ENCODE measurements around the gene NT5DC4.

Gene NT5DC4

GRCh38 chr2:112674229-112674628 lies 46.6 kb upstream of the NT5DC4 start:
- no peak overlapping the region for H3K4me2 ChIP-seq (ENCODE audit: low read length)
- TF ChIP-seq CTCF (IDR thresholded peaks at IDR 0.05; ENCODE audit: low read length) (no peak), EZH2 (IDR thresholded peaks at IDR 0.05; ENCODE audit: borderline replicate concordance, low read length) (no peak)
- no peak overlapping the region for H3K27ac ChIP-seq (ENCODE audit: low read depth, low read length, poor library complexity, severe bottlenecking)
- H3K4me1 ChIP-seq (ENCODE audit: insufficient read depth, low read length, severe bottlenecking) = no peaks in the 10 kb centered on the region
- H3K27me3 ChIP-seq (ENCODE audit: insufficient read depth, low read length) = no peaks in the 10 kb centered on the region
- no peaks in the 10 kb centered on the region for H3K9me2 ChIP-seq (ENCODE audit: low read depth, low read length)
- H3K9ac ChIP-seq (ENCODE audit: low read length) = no peak overlapping the region
- H4K20me1 ChIP-seq (ENCODE audit: insufficient read depth, low read length) = no peaks in the 10 kb centered on the region
- no peaks in the 10 kb centered on the region; the same call in 1 of the 2 replicates for H3K36me3 ChIP-seq (ENCODE audit: insufficient read depth, low read length)
- no peak overlapping the region for H2AFZ ChIP-seq (ENCODE audit: low read length)
- H3K4me3 ChIP-seq (ENCODE audit: low read depth, low read length, poor library complexity, severe bottlenecking) = no peak overlapping the region
- no peaks in the 10 kb centered on the region for H3F3A ChIP-seq (ENCODE audit: insufficient read depth, low read length)
- H3K9me3 ChIP-seq (ENCODE audit: low read length) = no peaks in the 10 kb centered on the region
- H3K79me2 ChIP-seq (ENCODE audit: insufficient read depth, low read length) = no peaks in the 10 kb centered on the region

- H3K9me3 ChIP-seq (ENCODE audit: low read length) = no peaks in the 10 kb centered on the region
- no peak overlapping the region for H2AFZ ChIP-seq (ENCODE audit: low read length)
- no peaks in the 10 kb centered on the region for H3F3A ChIP-seq (ENCODE audit: insufficient read depth, low read length)
- no peak overlapping the region for H3K27ac ChIP-seq (ENCODE audit: low read depth, low read length, poor library complexity, severe bottlenecking)
- no peaks in the 10 kb centered on the region for H3K79me2 ChIP-seq (ENCODE audit: insufficient read depth, low read length)
- H3K9me2 ChIP-seq (ENCODE audit: low read depth, low read length) = no peaks in the 10 kb centered on the region
- H3K4me2 ChIP-seq (ENCODE audit: low read length) = no peak overlapping the region
- no peak overlapping the region for H3K4me3 ChIP-seq (ENCODE audit: low read depth, low read length, poor library complexity, severe bottlenecking)
- H3K9ac ChIP-seq (ENCODE audit: low read length) = no peak overlapping the region
- H4K20me1 ChIP-seq (ENCODE audit: insufficient read depth, low read length) = no peaks in the 10 kb centered on the region
- no peaks in the 10 kb centered on the region for H3K4me1 ChIP-seq (ENCODE audit: insufficient read depth, low read length, severe bottlenecking)
- TF ChIP-seq CTCF (IDR thresholded peaks at IDR 0.05; ENCODE audit: low read length) (no peak), EZH2 (IDR thresholded peaks at IDR 0.05; ENCODE audit: borderline replicate concordance, low read length) (no peak)
- no peaks in the 10 kb centered on the region; the same call in 1 of the 2 replicates for H3K36me3 ChIP-seq (ENCODE audit: insufficient read depth, low read length)
- peaks cover 4% of the 10 kb centered on the region; the same call in 1 of the 2 replicates for H3K27me3 ChIP-seq (ENCODE audit: insufficient read depth, low read length)
Measured at GRCh38 chr2:112679484-112679883, 41.3 kb upstream of the NT5DC4 start.

- H3F3A ChIP-seq (ENCODE audit: insufficient read depth, low read length) = no peaks in the 10 kb centered on the region
- no peak overlapping the region for H3K9ac ChIP-seq (ENCODE audit: low read length)
- H3K79me2 ChIP-seq (ENCODE audit: insufficient read depth, low read length) = no peaks in the 10 kb centered on the region
- peaks cover 4% of the 10 kb centered on the region; the same call in 1 of the 2 replicates for H3K27me3 ChIP-seq (ENCODE audit: insufficient read depth, low read length)
- H3K27ac ChIP-seq (ENCODE audit: low read depth, low read length, poor library complexity, severe bottlenecking) = no peak overlapping the region
- no peaks in the 10 kb centered on the region for H4K20me1 ChIP-seq (ENCODE audit: insufficient read depth, low read length)
- no peaks in the 10 kb centered on the region for H3K9me3 ChIP-seq (ENCODE audit: low read length)
- no peaks in the 10 kb centered on the region; the same call in 1 of the 2 replicates for H3K36me3 ChIP-seq (ENCODE audit: insufficient read depth, low read length)
- H3K4me2 ChIP-seq (ENCODE audit: low read length) = no peak overlapping the region
- no peak overlapping the region for H2AFZ ChIP-seq (ENCODE audit: low read length)
- no peak for TF ChIP-seq CTCF (IDR thresholded peaks at IDR 0.05; ENCODE audit: low read length)
- no peak for TF ChIP-seq EZH2 (IDR thresholded peaks at IDR 0.05; ENCODE audit: borderline replicate concordance, low read length)
- H3K4me1 ChIP-seq (ENCODE audit: insufficient read depth, low read length, severe bottlenecking) = no peaks in the 10 kb centered on the region
- H3K4me3 ChIP-seq (ENCODE audit: low read depth, low read length, poor library complexity, severe bottlenecking) = no peak overlapping the region
- H3K9me2 ChIP-seq (ENCODE audit: low read depth, low read length) = no peaks in the 10 kb centered on the region
Measured at GRCh38 chr2:112680666-112681101, 40.1 kb upstream of the NT5DC4 start.

Measured in OCI-LY1 (cell line).